ENCODE data around the gene FRAS1. TPM values are rescaled to one million over a fixed set of nuclear protein-coding genes. Genes with fewer than 3 reads are reported as not detected.

Gene FRAS1
- total RNA-seq, 1 donor from 2014 or later: not detected

DNA sequence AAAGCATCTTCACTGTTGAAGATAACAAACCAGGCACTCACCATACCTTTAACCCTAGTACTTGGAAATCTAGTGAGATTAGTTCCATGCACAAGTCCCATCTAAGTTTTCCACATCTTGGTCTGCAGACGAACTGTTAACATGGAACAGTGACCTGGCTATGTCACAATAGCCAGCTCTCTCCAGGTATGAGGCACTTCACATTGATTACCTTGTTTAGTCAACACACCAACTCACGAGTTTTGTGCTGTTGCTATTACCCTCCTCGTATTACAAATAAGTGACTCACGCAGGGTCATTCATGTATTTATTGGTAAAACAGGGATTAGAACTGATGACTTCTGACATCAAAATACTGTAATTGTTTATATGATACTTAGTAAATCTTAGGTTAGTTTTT is 36.4 kb upstream of the FRAS1 start:
- POLR2A ChIA-PET: no interaction called here

DNA sequence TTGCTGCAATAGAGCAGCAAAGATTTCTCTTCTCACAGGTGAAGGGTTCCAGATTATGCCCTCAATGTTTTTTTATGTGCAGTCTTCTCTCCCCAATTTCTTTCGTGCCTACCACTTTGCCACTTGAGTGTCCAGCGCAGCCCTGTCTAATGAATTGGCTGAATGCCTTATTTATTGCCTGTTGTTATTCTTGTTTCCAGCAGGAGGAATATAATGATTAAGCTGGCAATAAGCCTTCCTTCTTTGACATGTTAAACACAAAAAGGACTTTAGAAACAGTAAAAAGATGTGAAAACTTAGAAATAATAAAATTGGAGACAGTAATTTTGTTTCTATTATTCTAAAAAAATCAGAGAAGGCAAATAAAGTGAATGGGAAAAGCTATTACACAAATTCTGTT is 34.6 kb upstream of the FRAS1 start:
- Mint-ChIP-seq H3K9me3 (no peaks in the 10 kb centered on the region), H3K27me3 (peaks cover 6% of the 10 kb centered on the region), H3K36me3 (ENCODE audit: low read depth) (no peaks in the 10 kb centered on the region), H3K4me3 (no peak overlapping the region), H3K27ac (no peak overlapping the region), H3K4me1 (no peaks in the 10 kb centered on the region)
- no peak for ATAC-seq (ENCODE audit: low read depth)
- CTCF ChIA-PET: no interaction called here
- POLR2A ChIA-PET: no interaction called here
- TF ChIP-seq, protein P1, sequence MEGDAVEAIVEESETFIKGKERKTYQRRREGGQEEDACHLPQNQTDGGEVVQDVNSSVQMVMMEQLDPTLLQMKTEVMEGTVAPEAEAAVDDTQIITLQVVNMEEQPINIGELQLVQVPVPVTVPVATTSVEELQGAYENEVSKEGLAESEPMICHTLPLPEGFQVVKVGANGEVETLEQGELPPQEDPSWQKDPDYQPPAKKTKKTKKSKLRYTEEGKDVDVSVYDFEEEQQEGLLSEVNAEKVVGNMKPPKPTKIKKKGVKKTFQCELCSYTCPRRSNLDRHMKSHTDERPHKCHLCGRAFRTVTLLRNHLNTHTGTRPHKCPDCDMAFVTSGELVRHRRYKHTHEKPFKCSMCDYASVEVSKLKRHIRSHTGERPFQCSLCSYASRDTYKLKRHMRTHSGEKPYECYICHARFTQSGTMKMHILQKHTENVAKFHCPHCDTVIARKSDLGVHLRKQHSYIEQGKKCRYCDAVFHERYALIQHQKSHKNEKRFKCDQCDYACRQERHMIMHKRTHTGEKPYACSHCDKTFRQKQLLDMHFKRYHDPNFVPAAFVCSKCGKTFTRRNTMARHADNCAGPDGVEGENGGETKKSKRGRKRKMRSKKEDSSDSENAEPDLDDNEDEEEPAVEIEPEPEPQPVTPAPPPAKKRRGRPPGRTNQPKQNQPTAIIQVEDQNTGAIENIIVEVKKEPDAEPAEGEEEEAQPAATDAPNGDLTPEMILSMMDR (IDR thresholded peaks at IDR 0.05): no peak
- DNase-seq: no peak
- intact Hi-C loops (cut with micrococcal nuclease): no loop called here

More for the DNA sequence above, 36.4 kb upstream of the FRAS1 start:
- no peaks in the 10 kb centered on the region for H3K36me3 Mint-ChIP-seq (ENCODE audit: low read depth)
- peaks cover 7% of the 10 kb centered on the region for H3K27me3 Mint-ChIP-seq
- no peaks in the 10 kb centered on the region for H3K4me1 Mint-ChIP-seq
- CTCF ChIA-PET: no interaction called here
- intact Hi-C loops (cut with micrococcal nuclease): no loop called here
- no peak for DNase-seq
- H3K9me3 Mint-ChIP-seq: no peaks in the 10 kb centered on the region
- no peak for ATAC-seq (ENCODE audit: low read depth)
- no peak overlapping the region for H3K27ac Mint-ChIP-seq
- TF ChIP-seq, protein P1 (IDR thresholded peaks at IDR 0.05): no peak
- H3K4me3 Mint-ChIP-seq: no peak overlapping the region

DNA sequence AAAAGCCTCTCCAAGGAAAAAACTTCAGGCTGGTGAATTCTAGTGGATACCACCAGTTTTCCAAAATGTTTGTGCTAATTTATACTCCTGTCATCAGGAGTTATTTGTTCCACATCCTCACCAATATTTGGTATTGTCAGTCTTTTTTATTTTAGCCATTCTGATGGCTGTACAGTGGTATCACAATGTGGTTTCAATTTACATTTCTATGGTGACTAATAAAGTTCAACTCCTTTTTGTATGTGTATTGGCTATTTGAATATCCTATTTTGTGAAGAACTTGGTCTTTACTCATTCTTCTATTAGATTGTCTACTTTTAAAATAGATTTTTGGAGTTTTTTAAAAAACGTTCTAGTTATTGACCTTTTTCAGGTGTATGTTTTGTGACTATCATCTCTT is 33.0 kb upstream of the FRAS1 start:
- Mint-ChIP-seq H3K4me1 (no peaks in the 10 kb centered on the region), H3K4me3 (no peak overlapping the region)

DNA sequence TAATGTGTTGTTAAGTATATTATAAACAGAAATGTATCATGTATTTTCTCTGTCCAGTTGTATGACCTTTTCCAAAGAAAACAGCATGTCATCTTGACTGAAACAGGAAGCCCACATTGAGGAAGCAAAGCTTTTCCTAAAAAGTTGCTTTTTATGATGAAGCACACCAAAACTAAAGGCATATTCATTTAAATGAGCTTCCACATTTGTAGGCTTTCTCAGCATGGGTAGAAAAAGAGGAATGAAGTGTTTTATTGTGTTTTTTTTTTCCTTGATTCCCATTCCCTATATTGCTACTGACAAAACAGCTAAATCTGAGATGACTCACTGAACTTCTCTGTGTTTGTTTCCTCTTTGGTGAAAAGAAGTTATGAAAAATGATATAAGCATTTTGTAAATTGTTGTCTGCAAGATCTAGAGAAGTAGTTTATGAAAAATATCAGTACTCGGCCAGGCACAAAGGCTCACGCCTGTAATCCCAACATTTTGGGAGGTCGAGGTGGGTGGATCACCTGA is 32.5 kb upstream of the FRAS1 start:
- H3K9me3 Mint-ChIP-seq: no peaks in the 10 kb centered on the region
- no peaks in the 10 kb centered on the region for H3K4me1 Mint-ChIP-seq
- TF ChIP-seq, protein P1 (IDR thresholded peaks at IDR 0.05): no peak
- no peak overlapping the region for H3K4me3 Mint-ChIP-seq
- no peak for ATAC-seq (ENCODE audit: low read depth)
- no peaks in the 10 kb centered on the region for H3K36me3 Mint-ChIP-seq (ENCODE audit: low read depth)
- intact Hi-C loops (cut with micrococcal nuclease): no loop called here
- no peak for DNase-seq
- peaks cover 8% of the 10 kb centered on the region for H3K27me3 Mint-ChIP-seq
- ChIA-PET POLR2A (no interaction called here), CTCF (no interaction called here)
- H3K27ac Mint-ChIP-seq: no peak overlapping the region

More for the DNA sequence above, 33.0 kb upstream of the FRAS1 start:
- TF ChIP-seq, protein P1 (IDR thresholded peaks at IDR 0.05): no peak
- peaks cover 5% of the 10 kb centered on the region for H3K27me3 Mint-ChIP-seq
- ATAC-seq (ENCODE audit: low read depth) (no peak), DNase-seq (no peak)
- no peaks in the 10 kb centered on the region for H3K9me3 Mint-ChIP-seq
- ChIA-PET POLR2A (no interaction called here), CTCF (no interaction called here)
- no peak overlapping the region for H3K27ac Mint-ChIP-seq
- intact Hi-C loops (cut with micrococcal nuclease): no loop called here
- no peaks in the 10 kb centered on the region for H3K36me3 Mint-ChIP-seq (ENCODE audit: low read depth)

DNA sequence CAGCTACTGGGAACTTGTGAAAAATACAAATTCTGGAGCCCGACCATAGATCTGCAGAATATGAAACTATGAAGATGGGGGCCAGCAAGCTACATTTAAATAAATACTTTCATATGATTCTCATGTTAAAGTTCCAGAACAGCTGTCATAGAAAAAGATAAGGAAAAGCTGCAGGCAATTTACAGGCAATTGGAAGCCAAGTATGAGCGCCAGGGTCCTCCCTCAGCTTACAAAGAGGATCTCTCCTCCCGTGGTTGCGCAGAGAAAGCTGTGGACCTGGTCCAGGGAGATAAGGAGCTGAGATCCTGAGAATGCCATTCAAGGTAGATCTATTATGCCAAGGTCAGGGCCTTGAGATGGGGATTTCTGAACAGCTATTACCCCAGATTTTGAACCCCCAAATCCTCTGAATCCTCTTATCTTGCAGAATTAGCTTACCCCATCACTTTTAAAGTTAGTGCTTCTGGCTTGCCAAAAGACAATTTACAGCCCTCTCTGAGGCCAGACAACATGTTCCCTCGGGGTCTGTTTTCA is 25.6 kb upstream of the FRAS1 start:
- POLR2A ChIA-PET: no interaction called here
- H3K4me3 Mint-ChIP-seq: no peak overlapping the region
- CTCF ChIA-PET: no interaction called here
- no peak overlapping the region for H3K27ac Mint-ChIP-seq
- no peaks in the 10 kb centered on the region for H3K9me3 Mint-ChIP-seq
- no peaks in the 10 kb centered on the region for H3K4me1 Mint-ChIP-seq
- ATAC-seq (ENCODE audit: low read depth) (no peak), DNase-seq (no peak)
- TF ChIP-seq, protein P1 (IDR thresholded peaks at IDR 0.05): no peak
- H3K27me3 Mint-ChIP-seq: peaks cover 11% of the 10 kb centered on the region
- no peaks in the 10 kb centered on the region for H3K36me3 Mint-ChIP-seq (ENCODE audit: low read depth)
- intact Hi-C loops (cut with micrococcal nuclease): no loop called here

All from activated B cell treated with CpG ODN at 0.5 μM for 24 hours (primary cell).